HepG2 (cell line): ENCODE data around the gene CNNM1. TPM values are rescaled to one million over a fixed set of nuclear protein-coding genes. Genes with fewer than 3 reads are reported as not detected.

ENCODE experiments used
- ATAC-seq: fragments of 200-7000 bp; cut with Tn5 transposase; 3 replicates; pipeline ENCODE4 v1.9.1; 2020; ENCODE audit warnings: mild to moderate bottlenecking, moderate library complexity
- BruUV-seq: library from RNA; stranded (reverse); fragments of 400-500 nt; replicated peaks from 2 replicates; lab custom pipeline; 2021; lab: Mats Ljungman, UMichigan
- CTCF ChIA-PET: fragments of 300-600 bp; formaldehyde crosslinking; extraction: SDS; loops from one replicate; lab custom pipeline; 2021; ENCODE audit warnings: low total read pairs, inconsistent platforms, low intra/inter-chr PET ratio; lab: Yijun Ruan, JAX
- POLR2A ChIA-PET: fragments of 350-600 bp; sonication (Branson Sonifier 250); formaldehyde crosslinking; loops from one replicate; lab custom pipeline; 2020; ENCODE audit warnings: antibody characterized with exemption, inconsistent platforms; lab: Yijun Ruan, JAX
- DNase-seq: peaks from one replicate; pipeline ENCODE4 v3.0.0-alpha.2; 2015; ENCODE audit warnings: low spot score
- FAIRE-seq: peaks from 3 replicates; lab custom pipeline; 2011; peaks lifted over from hg19 to GRCh38; lab: Jason Lieb, UNC
- H2AFZ ChIP-seq: one replicate; pipeline ENCODE4 v1.6.1; 2011; ENCODE audit warnings: low read length, inconsistent platforms
- H3K27ac ChIP-seq: fragments of 300-600 bp; 3 replicates; pipeline ENCODE4 v1.8.0; 2011; ENCODE audit warnings: mixed run types, mild to moderate bottlenecking, mixed read lengths, low read length, inconsistent platforms; ENCODE audit not compliant: insufficient read depth; ENCODE audit errors: extremely low read length
- H3K27me3 ChIP-seq, 2 experiments: fragments of 200-600 bp in 1 of 2; 2 replicates in 1 of 2; 3 replicates in 1 of 2; pipeline versions ENCODE4 v1.6.0 to v1.8.0; 2011; ENCODE audit warnings: low read length in 2 of 2, mild to moderate bottlenecking in 2 of 2, moderate library complexity in 2 of 2, inconsistent platforms in 1 of 2; ENCODE audit not compliant: insufficient read depth in 2 of 2, control insufficient read depth in 1 of 2
- H3K36me3 ChIP-seq, 2 experiments: fragments of 200-600 bp in 1 of 2; replicated peaks in 1 of 2; 2 replicates in 1 of 2; 3 replicates in 1 of 2; pipeline versions ENCODE4 v1.5.1 to v1.8.0; 2011; ENCODE audit warnings: low read length in 2 of 2, inconsistent platforms in 1 of 2; ENCODE audit not compliant: insufficient read depth in 2 of 2, control insufficient read depth in 1 of 2
- H3K4me1 ChIP-seq: 2 replicates; pipeline ENCODE4 v1.5.1; 2012; ENCODE audit warnings: low read length, inconsistent platforms; ENCODE audit not compliant: insufficient read depth
- H3K4me2 ChIP-seq: 2 replicates; pipeline ENCODE4 v1.6.0; 2011; ENCODE audit warnings: low read depth, low read length, inconsistent platforms
- H3K4me3 ChIP-seq, 3 experiments: fragments of 200-600 bp in 1 of 3; sonication (generic), shearing (Covaris generic) in 1 of 3; replicated peaks in 1 of 3; 2 replicates each; pipeline ENCODE4 v1.5.1; 2011 to 2016; ENCODE audit warnings: low read length in 3 of 3, inconsistent platforms in 2 of 3, low read depth in 2 of 3, mild to moderate bottlenecking in 2 of 3, control low read depth in 1 of 3, mixed read lengths in 1 of 3; ENCODE audit not compliant: insufficient read depth in 1 of 3
- H3K79me2 ChIP-seq: one replicate; pipeline ENCODE4 v1.6.1; 2011; ENCODE audit warnings: low read length, inconsistent platforms; ENCODE audit not compliant: insufficient read depth
- H3K9ac ChIP-seq: 2 replicates; pipeline ENCODE4 v1.6.0; 2011; ENCODE audit warnings: mild to moderate bottlenecking, low read depth, low read length, inconsistent platforms; ENCODE audit not compliant: insufficient read depth
- H3K9me3 ChIP-seq: 2 replicates; pipeline ENCODE4 v1.5.1; 2012; ENCODE audit warnings: mild to moderate bottlenecking, low read length
- H4K20me1 ChIP-seq: 2 replicates; pipeline ENCODE4 v1.6.0; 2011; ENCODE audit warnings: inconsistent platforms, mild to moderate bottlenecking, low read length, moderate library complexity; ENCODE audit not compliant: insufficient read depth
- ATF2 ChIP-seq: sonication (generic); formaldehyde crosslinking; IDR thresholded peaks from 2 replicates; pipeline ENCODE4 v1.4.0; 2020; ENCODE audit warnings: missing genetic modification reagents
- CREBL2 ChIP-seq: sonication (generic); formaldehyde crosslinking; IDR thresholded peaks from 2 replicates; pipeline ENCODE4 v1.8.1; 2023; ENCODE audit warnings: missing genetic modification reagents, mild to moderate bottlenecking, borderline replicate concordance
- CREM ChIP-seq, 2 experiments: sonication (generic) in 1 of 2; formaldehyde crosslinking in 1 of 2; IDR thresholded peaks; 2 replicates each; pipeline versions ENCODE4 v1.4.0 to v1.6.1; 2016 to 2020; ENCODE audit warnings: antibody characterized with exemption in 1 of 2, mild to moderate bottlenecking in 1 of 2, missing genetic modification reagents in 1 of 2
- DMTF1 ChIP-seq: sonication (generic); formaldehyde crosslinking; IDR thresholded peaks from 2 replicates; pipeline ENCODE4 v1.4.0; 2020; ENCODE audit warnings: mild to moderate bottlenecking, missing genetic modification reagents
- FOXK2 ChIP-seq: fragments of 450-650 bp; IDR thresholded peaks from 2 replicates; pipeline ENCODE4 v1.6.1; 2016
- GLMP ChIP-seq: sonication (generic); formaldehyde crosslinking; IDR thresholded peaks from 2 replicates; pipeline ENCODE4 v1.9.0; 2021; ENCODE audit warnings: missing genetic modification reagents, mild to moderate bottlenecking, borderline replicate concordance
- HMG20B ChIP-seq: conservative IDR thresholded peaks from 2 replicates; pipeline ENCODE4 v1.6.1; 2016; ENCODE audit warnings: missing genetic modification reagents, missing compliant biosample characterization
- MATR3 ChIP-seq: sonication (generic); formaldehyde crosslinking; IDR thresholded peaks from 2 replicates; pipeline ENCODE4 v1.4.0; 2020; ENCODE audit warnings: missing genetic modification reagents
- NFKBIZ ChIP-seq: IDR thresholded peaks from 2 replicates; pipeline ENCODE4 v1.6.1; 2018; ENCODE audit warnings: missing genetic modification reagents, missing compliant biosample characterization
- PRDM10 ChIP-seq: sonication (generic); formaldehyde crosslinking; IDR thresholded peaks from 2 replicates; pipeline ENCODE4 v1.4.0; 2020; ENCODE audit warnings: low read depth, missing genetic modification reagents
- SIN3B ChIP-seq: fragments of 150-350 bp; IDR thresholded peaks from 2 replicates; pipeline ENCODE4 v1.6.1; 2014; ENCODE audit warnings: low read length
- TFDP1 ChIP-seq: IDR thresholded peaks from 2 replicates; pipeline ENCODE4 v1.6.1; 2016; ENCODE audit warnings: missing compliant biosample characterization, missing genetic modification reagents, borderline replicate concordance
- ZFP36L2 ChIP-seq: sonication (generic); formaldehyde crosslinking; IDR thresholded peaks from 2 replicates; pipeline ENCODE4 v1.4.0; 2020; ENCODE audit warnings: missing genetic modification reagents
- ZSCAN25 ChIP-seq: sonication (generic); formaldehyde crosslinking; IDR thresholded peaks from 2 replicates; pipeline ENCODE4 v1.8.0; 2022; ENCODE audit warnings: mild to moderate bottlenecking, missing genetic modification reagents
- WGBS: methylation state at CpG from one replicate; pipeline ENCODE4 v1.1.6; 2017; ENCODE audit warnings: low lambda C conversion rate; 5-methylcytosine and 5-hydroxymethylcytosine counted together
- in situ Hi-C: cut with HindIII; loops from 2 replicates; pipeline ENCODE4 v1.10.0; 2017; ENCODE audit warnings: low pct_unique_long_range_greater_than_20kb; ENCODE audit not compliant: extremely low pct_ligation_motif_present
- intact Hi-C: fragments of 100-400 bp; cut with micrococcal nuclease; formaldehyde crosslinking; loops from one replicate; pipeline ENCODE4 v1.10.0; 2022; ENCODE audit not compliant: unreplicated experiment
- polyA plus RNA-seq, 8 experiments: library from polyadenylated mRNA; depleted of rRNA in 3 of 8; stranded (reverse) in 7 of 8; unstranded in 1 of 8; fragments of >200 nt; fragmentation: Illumina TruSeq in 4 of 8; extraction: Trizol in 4 of 8; gene quantifications; 2 replicates each; pipeline versions ENCODE4 v1.2.1 to v1.2.3, GENCODE V29; 2011 to 2016; ENCODE audit warnings: low read depth in 4 of 8, missing spikeins in 1 of 8, mixed read lengths in 1 of 8; ENCODE audit not compliant: insufficient read depth in 1 of 8
- total RNA-seq, 5 experiments: library from RNA; depleted of rRNA; stranded (reverse); fragments of >200 nt; fragmentation: Illumina TruSeq; extraction: Trizol; gene quantifications; 2 replicates each; pipeline ENCODE4 v1.2.3, GENCODE V29; 2016; ENCODE audit warnings: low read depth in 1 of 5

The CNNM1 gene
- total and polyA plus RNA-seq, 2 of the 13 experiments (the other 11 are each of a cell fraction or from before 2014, with no cell fraction given): 4.3 to 9.6 TPM

GRCh38 chr10:99369126-99369525 lies 40.0 kb downstream of the CNNM1 start (continued):
- no peak for TF ChIP-seq ATF2 (CRISPR knock-in tag)

- intact Hi-C loops: no loop called here
- CTCF ChIA-PET: no interaction called here
- TF ChIP-seq PRDM10 (CRISPR knock-in tag) (no peak), TFDP1 (CRISPR knock-in tag) (no peak), GLMP (CRISPR knock-in tag) (no peak), CREBL2 (no peak), CREM (IDR thresholded peaks at IDR 0.05) (no peak), CREM (CRISPR knock-in tag; IDR thresholded peaks at IDR 0.05) (no peak), ZSCAN25 (CRISPR knock-in tag) (no peak), SIN3B (no peak), FOXK2 (no peak), NFKBIZ (CRISPR knock-in tag) (no peak), DMTF1 (CRISPR knock-in tag) (no peak), MATR3 (CRISPR knock-in tag) (no peak), ZFP36L2 (CRISPR knock-in tag) (no peak), HMG20B (no peak)
Measured at GRCh38 chr10:99369551-99369950, 40.4 kb downstream of the CNNM1 start.

More at GRCh38 chr10:99369551-99369950, 40.4 kb downstream of the CNNM1 start:
- DNase-seq: no peak
- ATAC-seq: no peak
- no peak overlapping the region for H2AFZ ChIP-seq
- no peak overlapping the region for H3K4me3 ChIP-seq
- H4K20me1 ChIP-seq: no peaks in the 10 kb centered on the region
- H3K27me3 ChIP-seq: no peaks in the 10 kb centered on the region
- no peaks in the 10 kb centered on the region for H3K79me2 ChIP-seq
- 71% methylated on average over 3 of the region's 3 CpGs for WGBS
- no peak for FAIRE-seq
- POLR2A ChIA-PET: no interaction called here
- in situ Hi-C loops: no loop called here
- BruUV-seq: no TSS peak
- no peaks in the 10 kb centered on the region for H3K9me3 ChIP-seq
- H3K4me2 ChIP-seq: no peak overlapping the region
- peaks cover 34% of the 10 kb centered on the region; the same call in 1 of the 2 replicates for H3K4me1 ChIP-seq
- no peak overlapping the region for H3K9ac ChIP-seq
- H3K27ac ChIP-seq: no peak overlapping the region
- H3K36me3 ChIP-seq: no peaks in the 10 kb centered on the region; a peak in 1 of 5 replicates
